Putamen (tissue), 1 donor: Measurements from ENCODE around the gene HPD.

ENCODE experiments used
- DNase-seq: peaks from one replicate; pipeline ENCODE4 v3.0.0-alpha.2; 2016; ENCODE audit warnings: low spot score

Gene HPD

GRCh38 chr12:121810833-121811433 is 47.7 kb downstream of the HPD start:
- DNase-seq: no peak

- DNase-seq: no peak
Measured at GRCh38 chr12:121810234-121810817, 48.3 kb downstream of the HPD start.

- DNase-seq: no peak
Measured at GRCh38 chr12:121809712-121810116, 48.9 kb downstream of the HPD start.

- DNase-seq: no peak
Measured at GRCh38 chr12:121808623-121809022, 50.0 kb downstream of the HPD start.

GRCh38 chr12:121807642-121808347 is 50.9 kb downstream of the HPD start:
- no peak for DNase-seq

GRCh38 chr12:121806546-121807423 is 51.9 kb downstream of the HPD start:
- DNase-seq: no peak

- no peak for DNase-seq
Measured at GRCh38 chr12:121806009-121806545, 52.6 kb downstream of the HPD start.

GRCh38 chr12:121805171-121806008 is 53.3 kb downstream of the HPD start:
- no peak for DNase-seq

GRCh38 chr12:121804417-121805111 is 54.1 kb downstream of the HPD start:
- DNase-seq: no peak

- peak; percentile 76 for DNase-seq
Measured at GRCh38 chr12:121803861-121804416, 54.7 kb downstream of the HPD start, which contains the start of gene SETD1B. TSS of gene SETD1B (plus strand) at chr12:121804009. CDS start at chr12:121804738, 729 bp downstream.

GRCh38 chr12:121802843-121803698 is 55.6 kb downstream of the HPD start:
- DNase-seq: peak; percentile 94

GRCh38 chr12:121802485-121802842 is 56.2 kb downstream of the HPD start:
- no peak for DNase-seq

GRCh38 chr12:121801595-121802484 is 56.8 kb downstream of the HPD start:
- peak; percentile 58 for DNase-seq

- DNase-seq: peak; percentile 80
Measured at GRCh38 chr12:121800694-121801594, 57.7 kb downstream of the HPD start.

GRCh38 chr12:121799842-121800693 is 58.6 kb downstream of the HPD start:
- peak; percentile 81 for DNase-seq

GRCh38 chr12:121799156-121799841 is 59.4 kb downstream of the HPD start:
- DNase-seq: peak; percentile 80
